Measurements from ENCODE around the gene PURA.

Gene PURA

DNA sequence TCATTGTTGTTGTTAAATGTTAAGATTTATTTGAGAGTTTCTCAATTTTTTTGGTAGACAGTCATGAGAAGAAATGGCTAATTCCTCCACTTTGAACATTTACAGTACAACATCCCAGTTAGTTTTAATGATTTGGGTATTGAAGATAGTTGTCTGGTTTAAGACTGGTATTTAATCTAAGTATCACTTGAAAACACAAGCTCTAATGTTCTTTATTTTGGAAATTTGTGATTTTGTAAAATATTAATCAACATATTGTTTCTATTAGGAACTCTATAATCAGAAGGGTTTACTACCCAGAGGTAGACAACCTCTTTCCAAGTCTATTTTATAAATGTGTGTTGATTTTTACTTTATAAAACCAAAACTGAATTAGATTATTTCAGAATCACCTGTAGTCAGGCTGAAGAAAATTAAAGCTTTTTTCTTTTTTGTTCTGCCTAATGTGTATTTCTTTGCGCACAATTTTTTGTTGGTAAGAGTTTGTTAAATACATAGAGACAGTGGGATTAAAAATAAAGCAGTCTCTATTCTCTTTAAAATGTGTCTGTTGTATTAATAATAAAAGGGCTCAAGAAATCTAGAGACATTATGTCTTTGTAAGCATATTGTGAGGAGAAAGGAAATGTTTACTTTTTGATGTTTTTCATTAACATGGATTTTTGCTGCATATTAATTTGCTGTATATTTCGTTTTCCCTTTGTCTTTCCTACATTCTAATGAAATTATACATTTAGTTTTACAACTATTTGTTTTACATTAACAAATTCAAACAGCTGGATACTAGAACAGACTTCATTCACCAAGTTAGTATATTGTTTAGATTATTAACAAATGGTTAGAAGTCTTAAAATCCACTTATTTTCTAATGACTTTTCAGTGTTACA is 3.9 kb upstream of the PURA start:
- peak; percentile 47 for DNase-seq (ENCODE audit: low spot score)

DNA sequence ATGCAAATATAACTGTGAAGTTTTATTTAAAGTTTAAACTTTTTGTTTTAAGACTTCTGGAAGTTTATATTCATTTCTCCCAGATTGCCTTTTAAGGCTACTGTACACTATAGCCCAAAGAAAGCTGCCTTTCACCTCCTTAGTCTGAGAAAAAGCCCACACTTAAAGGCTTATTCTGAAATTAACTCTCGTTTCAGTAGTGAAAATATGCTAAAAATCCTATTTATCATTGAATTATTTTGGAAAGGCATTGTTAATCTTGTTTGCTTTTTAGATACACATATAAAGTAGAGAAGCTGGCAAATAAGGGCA is 3.3 kb upstream of the PURA start:
- DNase-seq (ENCODE audit: low spot score), result no peak

DNA sequence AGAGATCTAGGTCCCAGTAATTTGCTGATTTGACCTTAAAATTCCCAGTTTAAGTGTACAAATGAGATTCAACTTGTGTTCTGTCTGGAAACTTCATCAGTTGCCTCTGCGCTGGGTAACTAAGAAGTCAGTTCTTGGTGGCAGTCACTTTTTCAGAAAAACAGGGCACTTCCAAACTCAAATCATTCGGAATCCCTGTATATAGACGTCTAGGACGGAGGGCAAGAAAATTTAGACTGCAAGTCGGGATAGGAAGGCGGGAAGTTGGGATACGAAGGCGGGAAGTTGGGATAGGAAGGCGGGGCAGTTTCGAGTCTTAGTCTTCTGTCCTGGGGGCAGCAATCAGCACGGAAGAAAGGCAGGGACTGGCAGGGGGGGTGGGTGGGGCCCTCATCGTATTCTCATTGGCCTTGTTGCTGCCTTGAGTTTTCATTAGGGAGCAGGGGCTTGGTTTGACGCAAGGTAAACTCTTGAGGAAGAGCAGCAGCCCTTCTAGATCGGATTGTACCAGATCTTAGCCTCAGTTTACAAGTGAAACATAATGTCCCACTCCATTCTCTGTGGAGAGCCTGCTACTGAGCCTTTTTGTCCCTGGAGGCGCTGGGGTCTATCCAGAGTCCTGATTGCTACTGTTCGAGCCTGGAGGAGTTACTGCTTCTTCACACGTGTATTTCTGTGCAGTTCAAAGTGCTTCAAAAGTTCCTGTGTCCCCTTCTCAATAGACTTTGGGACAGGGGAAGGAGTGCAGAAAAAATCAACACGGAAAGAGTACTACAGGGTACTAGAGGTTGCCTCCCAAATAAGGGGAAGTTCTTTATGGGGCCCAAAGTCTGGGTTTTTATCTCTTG is 2.7 kb upstream of the PURA start:
- no peak for DNase-seq (ENCODE audit: low spot score)

DNA sequence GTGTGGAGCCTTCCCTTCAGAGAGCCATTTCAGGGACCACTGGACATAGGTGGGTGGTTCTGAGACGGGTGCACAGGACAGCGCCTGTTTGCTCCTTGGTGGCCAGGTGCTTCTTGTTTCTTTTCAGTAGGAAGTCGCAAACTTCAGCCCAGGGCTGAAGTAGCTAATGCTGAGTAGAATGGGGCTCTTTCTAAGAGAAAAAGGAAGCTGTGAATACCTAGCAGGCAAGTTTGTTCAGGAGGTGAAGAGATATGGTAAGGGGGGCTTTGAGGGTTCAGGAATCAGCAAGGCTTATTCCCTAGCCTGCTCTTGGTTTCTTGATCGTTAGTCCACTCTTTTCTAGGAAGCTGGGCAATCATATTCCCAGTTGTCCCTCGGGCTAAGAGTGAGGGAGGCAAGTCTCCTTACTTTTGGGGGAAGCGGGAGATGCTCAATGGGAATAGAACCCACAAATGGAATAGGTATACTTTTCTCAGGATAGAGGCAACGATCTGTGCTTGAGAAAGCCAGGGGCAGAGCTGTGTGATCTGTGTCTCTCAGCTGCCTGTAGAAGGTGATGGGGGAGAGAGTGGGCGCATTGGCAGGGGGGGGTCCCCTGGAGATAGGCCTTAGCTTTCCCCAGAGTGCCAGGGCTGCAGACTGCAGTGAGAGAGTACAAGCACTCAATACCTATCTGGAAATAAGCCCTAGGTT is 1.9 kb upstream of the PURA start:
- DNase-seq (ENCODE audit: low spot score), result no peak

DNA sequence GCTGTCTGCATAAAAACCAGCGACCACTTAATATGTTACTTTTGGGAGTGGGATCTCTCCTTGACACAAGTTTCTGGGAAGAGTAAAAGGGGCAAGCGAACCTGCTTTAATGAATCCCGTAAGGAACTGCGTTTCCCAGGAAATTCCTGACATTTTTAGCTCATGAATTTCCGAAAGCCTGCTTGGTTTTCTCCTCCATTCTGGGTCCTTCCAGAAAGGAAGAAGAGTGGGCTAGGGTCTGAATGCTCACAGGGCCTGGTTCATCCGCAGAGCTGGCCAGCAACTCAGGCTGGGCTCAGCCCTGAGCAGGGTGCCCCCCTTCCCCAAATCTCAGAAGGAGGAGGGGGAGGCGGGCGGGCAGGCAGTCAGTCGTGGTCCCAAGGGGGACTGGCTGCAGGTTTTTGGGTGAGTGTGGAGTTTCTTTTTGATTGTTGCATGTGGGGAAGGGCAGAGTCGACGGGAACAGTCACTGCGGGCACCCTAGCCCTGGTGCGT is 1.2 kb upstream of the PURA start:
- DNase-seq (ENCODE audit: low spot score), result no peak

DNA sequence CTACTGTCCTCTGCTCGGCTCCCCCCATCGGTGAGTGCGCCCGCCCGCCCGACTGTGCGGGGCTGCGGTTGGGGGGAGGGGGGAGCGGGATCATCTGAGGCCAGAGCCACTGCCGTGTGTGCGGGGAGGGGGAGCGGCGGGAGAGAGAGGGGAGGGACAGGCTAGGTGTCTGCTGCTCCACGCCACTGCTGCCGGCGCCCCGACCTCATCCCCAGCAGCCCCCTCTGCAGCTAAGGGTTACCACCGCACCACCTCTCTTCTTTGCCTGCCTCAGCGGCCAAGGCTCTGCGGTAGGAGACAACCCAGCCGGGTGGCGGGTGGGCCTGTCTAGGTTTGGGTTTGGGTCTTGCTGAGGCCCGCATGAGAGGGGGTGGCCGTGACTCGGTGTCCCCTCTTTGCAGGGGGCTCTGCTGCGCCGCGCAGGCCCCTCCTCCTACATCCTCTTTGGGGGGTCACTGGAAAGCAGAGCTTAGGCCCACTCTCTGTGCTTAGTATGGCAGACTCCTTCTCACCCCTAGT is 670 bp upstream of the PURA start:
- DNase-seq (ENCODE audit: low spot score), result peak; percentile 51

DNA sequence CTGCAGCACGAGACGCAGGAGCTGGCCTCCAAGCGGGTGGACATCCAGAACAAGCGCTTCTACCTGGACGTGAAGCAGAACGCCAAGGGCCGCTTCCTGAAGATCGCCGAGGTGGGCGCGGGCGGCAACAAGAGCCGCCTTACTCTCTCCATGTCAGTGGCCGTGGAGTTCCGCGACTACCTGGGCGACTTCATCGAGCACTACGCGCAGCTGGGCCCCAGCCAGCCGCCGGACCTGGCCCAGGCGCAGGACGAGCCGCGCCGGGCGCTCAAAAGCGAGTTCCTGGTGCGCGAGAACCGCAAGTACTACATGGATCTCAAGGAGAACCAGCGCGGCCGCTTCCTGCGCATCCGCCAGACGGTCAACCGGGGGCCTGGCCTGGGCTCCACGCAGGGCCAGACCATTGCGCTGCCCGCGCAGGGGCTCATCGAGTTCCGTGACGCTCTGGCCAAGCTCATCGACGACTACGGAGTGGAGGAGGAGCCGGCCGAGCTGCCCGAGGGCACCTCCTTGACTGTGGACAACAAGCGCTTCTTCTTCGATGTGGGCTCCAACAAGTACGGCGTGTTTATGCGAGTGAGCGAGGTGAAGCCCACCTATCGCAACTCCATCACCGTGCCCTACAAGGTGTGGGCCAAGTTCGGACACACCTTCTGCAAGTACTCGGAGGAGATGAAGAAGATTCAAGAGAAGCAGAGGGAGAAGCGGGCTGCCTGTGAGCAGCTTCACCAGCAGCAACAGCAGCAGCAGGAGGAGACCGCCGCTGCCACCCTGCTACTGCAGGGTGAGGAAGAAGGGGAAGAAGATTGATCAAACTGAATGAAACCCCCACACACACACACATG is 654 bp downstream of the PURA start:
- DNase-seq (ENCODE audit: low spot score), result peak; percentile 77

DNA sequence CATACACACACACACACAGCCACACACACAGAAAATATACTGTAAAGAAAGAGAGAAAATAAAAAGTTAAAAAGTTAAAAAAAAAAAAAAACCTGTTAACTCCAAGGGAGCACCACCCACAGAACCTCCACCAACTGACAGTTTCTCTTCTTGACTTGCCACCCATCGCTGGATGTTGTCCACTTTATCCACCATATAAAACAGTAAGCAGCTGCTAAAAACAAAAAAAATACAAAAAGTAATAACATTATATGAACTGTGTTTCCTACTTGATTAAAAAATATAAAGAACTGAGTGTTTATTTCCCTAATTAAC is 1.2 kb downstream of the PURA start:
- peak; percentile 41 for DNase-seq (ENCODE audit: low spot score)

DNA sequence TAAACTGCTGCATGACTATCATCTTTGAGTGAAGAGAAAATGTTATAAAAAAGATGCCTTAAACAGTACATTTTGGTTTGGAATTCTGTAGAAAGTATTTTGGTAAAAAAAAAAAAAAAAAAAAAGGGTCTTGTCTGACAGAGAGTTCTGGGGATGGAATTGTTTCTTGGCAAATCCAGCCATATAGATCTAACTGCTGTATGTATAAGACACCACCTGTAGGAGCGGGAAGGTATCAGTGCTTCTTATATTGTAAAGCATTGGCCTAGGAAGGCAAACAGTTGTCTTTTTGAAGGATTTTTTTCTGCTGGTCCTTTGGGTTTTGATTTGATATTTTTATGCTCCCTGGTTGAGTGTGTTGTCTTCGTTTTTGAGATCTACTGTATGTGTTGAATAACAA is 2.8 kb downstream of the PURA start:
- peak; percentile 57 for DNase-seq (ENCODE audit: low spot score)

DNA sequence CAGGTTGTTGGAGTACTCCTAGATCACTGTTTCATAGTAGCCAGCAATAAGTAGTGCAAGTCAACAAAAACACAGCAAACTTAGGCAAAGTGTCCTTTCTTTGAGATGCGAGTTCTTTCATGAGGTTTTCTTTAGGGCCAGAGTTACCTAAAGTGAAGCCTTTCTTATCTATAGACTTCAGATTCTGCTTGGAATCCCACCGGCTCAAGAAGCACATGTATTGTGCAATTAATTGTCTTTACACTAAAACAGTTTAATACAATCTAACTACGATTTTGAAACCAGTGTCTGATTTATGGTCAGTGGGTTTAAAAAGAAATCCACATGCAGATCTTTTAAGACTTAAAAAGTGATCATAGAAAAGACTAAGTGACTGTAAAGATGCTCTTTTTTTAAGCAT is 3.6 kb downstream of the PURA start:
- DNase-seq (ENCODE audit: low spot score), result no peak

DNA sequence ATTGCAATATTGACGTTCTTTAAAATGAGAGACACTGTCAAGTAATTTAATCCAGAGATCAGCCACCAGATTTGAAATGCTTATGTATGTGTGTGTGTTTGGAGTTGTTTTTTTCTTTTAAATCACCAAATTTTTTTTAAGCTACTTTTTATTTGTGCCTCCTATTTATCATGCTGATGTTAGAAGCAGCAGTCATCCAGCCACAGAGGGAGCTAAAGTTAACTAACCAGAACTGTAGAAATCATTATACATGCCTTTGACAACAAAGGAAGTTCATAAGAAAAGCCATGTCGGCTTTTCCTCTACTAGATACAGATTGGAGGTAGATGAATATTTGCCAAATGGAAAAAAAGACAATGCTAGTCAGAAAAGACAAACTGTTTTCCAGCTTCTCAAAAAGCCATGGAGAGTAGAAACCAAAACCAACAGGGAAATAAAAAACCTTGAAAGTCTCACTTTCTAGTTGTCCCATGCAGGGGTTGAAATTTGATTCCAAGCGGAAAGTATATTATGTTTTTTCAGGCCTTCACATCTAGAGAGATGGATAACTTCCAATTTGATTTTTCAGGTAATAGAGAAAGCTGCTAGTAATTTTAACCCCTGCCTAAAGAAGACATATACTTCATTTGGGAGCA is 4.5 kb downstream of the PURA start:
- DNase-seq (ENCODE audit: low spot score), result peak; percentile 64

DNA sequence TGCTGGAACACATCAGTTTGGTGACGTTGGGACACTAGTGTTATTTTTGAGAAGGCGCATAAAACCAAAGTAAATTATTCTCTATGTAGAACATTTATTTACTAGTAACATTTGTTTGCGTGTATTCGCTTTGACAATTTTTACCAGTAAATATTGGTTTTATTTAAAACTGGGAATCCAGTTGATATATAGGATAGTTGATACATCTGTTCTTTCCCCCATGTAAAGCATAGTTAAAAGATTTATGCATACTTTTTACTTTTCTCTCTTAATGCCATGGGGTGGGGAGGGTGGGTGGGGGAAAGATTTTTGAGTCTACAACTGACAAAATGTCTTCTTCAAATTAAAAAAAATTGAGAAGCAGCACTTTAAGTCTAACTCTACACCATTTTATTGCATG is 11.7 kb downstream of the PURA start, which contains the start of gene IGIP:
Gene IGIP (plus strand): TSS at position 301 of the 400 bp plus-strand sequence. CDS start 2,540 bp downstream, outside the sequence.
- DNase-seq (ENCODE audit: low spot score), result no peak

DNA sequence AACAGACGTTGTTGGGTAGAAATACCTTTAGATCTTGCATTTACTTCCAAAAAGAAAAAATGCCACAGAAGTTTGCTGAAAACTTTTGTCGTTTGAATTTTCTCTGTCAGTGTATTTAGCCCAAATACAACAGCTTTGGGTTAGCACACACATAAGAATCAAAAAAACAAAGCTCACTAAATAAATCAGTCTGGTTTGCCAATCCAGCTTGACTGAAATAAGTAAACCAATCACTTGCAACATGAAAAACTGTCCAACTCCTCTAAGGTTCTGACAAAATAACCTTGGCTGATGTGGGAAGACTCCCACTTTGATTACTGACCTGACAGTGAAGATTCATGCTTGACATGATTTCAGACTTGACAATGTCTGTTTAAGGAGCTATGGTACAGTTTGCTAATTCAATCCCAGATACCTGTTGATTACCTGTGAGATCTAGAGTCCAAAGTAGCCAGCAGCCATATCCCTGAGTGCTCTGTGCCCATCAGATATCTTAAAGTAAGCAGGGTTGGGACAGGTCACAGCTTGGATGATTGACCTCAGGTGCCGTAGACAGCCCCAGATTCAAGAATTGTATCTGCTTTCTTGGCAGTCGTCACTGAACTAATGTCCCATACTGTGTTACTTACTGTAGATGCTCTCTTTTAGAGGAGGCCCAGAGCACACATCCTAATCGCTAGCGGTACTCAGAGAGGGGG is 12.6 kb downstream of the PURA start:
- no peak for DNase-seq (ENCODE audit: low spot score)

DNA sequence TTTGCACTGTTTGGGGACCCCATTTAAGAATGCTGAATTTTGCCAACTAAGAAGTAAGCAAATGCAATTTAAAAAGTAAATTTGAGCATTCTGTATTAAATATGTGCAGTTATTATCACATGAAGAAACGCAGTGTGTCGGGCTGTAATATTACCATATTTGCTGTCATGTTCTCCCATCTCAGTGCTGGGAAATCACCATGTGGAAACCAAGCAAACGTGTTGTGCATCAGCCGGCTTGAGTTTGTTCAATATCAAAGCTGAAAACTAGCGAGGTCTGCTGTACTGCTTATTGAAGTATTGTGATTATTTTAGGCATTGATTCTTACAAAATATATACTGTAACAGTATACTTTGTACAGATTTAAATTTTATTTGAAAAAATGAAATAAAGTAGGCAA is 14.5 kb downstream of the PURA start:
- no peak for DNase-seq (ENCODE audit: low spot score)

DNA sequence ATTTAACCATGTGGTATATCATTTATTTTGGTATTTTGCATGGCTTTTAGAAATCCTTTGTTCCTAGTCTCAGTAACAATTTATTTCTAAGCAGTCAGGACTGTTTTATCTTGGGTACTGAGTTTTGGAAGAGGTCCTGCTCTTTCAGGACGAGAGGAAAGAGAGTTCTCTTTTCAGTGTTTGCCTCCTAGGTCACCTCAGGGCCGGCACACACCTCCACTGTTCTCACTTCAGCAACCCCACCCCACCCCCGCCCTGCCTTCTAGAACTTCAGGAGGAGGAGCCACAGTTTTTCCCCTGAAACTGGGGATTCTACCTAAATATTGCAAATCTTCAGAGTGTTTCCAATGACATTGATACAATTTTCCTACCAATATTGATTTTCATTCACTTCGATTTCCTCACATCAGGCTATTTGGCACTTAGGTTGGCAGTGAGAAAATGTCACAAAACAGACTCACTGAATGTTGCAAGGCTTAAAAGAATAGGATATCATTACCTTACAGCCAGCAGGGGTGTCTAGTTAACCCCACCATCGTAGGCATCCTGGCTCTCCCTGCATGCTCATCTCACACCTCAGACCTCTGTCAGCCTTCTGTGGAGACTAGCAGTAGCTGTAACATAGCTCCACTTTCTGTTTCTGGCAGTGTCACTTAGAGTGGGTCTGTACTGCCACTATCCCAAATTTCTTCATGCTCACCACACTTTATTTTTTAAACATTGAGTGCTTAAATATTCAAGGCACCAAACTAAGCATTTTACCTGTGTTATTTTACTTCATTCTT is 17.2 kb downstream of the PURA start:
- DNase-seq (ENCODE audit: low spot score), result no peak

DNA sequence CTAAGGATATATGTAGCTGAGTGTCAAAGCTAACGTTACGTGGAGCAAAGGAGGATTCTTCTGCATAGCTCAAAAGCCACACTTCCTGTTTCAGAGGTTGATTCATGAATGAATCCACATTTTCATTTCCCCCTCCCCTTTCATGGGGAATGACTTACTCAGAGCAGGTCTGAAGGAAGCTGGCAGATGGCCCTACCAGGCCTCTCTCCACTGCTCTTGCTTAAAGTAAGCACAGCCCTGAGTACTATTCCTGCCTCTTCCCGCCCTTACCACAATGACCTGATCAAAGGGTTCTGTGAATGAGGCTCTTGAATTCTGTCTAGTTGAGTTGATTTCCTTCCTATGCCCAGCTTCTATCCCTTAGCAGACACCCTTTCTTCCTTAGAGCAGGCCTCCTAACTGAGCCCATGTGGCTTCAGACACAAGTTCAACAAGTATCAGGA is 18.1 kb downstream of the PURA start:
- peak; percentile 87 for DNase-seq (ENCODE audit: low spot score)

DNA sequence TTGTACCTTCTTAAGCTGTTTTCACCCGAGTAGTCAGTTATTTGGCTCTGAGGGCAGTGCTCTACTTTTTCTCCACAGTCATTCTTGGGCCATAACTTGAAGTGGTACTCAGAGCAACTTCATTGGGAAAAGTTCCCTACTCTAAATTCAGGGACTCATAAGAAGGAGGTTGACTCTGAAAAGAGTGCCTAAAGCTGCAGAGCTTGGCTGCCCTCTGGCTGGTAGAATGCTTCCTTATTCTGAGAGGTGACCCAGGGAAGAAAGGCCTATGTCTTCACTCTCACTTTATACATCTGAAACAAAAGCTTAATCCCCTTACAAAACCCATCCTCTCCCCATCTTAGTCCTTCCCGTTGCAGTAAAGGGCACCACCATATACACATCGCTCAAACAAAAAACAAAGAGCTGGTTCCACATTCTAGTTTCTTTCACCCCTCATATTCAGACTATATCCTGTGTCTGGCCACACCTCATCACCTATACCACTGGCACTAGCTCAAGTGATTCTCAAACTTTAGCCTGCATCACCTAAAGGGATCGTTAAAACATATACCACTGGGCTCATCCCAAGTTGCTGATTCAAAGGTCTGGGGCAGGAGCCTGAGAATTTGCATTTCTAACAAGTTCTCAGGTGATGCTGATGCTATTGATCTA is 19.7 kb downstream of the PURA start:
- no peak for DNase-seq (ENCODE audit: low spot score)

DNA sequence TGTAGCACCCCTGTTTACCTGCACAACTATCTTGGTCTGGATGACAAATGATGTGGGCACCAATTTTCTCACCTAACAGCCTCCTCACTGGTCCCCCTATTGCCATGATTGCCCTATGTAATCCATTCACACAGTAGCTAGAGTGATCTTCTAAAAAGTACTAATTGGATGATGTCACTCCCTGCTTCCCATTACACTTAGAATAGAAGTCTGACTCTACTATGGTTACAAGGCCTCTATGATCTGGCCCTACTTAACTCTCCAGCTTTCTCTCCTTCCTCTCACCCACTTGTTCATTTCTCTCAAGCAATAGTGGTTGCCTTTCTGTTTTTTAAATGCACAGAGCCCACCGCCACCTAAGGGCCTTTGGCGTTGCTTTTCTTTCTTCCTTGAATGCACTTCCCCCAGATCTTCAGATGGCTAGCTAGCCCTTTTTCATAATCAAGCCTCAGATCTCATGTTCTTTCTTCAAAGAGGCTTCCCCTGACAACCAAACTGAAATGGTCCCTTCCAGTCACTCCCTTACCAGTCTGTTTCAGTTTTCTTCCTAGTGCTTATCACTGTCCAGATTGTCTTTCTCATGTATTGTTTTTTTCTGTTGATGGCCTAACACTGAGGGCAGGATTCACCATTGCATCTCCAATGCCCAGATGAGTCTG is 20.5 kb downstream of the PURA start:
- no peak for DNase-seq (ENCODE audit: low spot score)
